HepG2 (cell line): ENCODE results near the gene ERCC6. TPM values are rescaled to one million over a fixed set of nuclear protein-coding genes. Genes with fewer than 3 reads are reported as not detected.

Experiments
- ATAC-seq: fragments of 200-7000 bp; cut with Tn5 transposase; 3 replicates; pipeline ENCODE4 v1.9.1; 2020; ENCODE audit warnings: mild to moderate bottlenecking, moderate library complexity
- BruUV-seq: library from RNA; stranded (reverse); fragments of 400-500 nt; replicated peaks from 2 replicates; lab custom pipeline; 2021; lab: Mats Ljungman, UMichigan
- CTCF ChIA-PET: fragments of 300-600 bp; formaldehyde crosslinking; extraction: SDS; loops from one replicate; lab custom pipeline; 2021; ENCODE audit warnings: low total read pairs, inconsistent platforms, low intra/inter-chr PET ratio; lab: Yijun Ruan, JAX
- POLR2A ChIA-PET: fragments of 350-600 bp; sonication (Branson Sonifier 250); formaldehyde crosslinking; loops from one replicate; lab custom pipeline; 2020; ENCODE audit warnings: antibody characterized with exemption, inconsistent platforms; lab: Yijun Ruan, JAX
- DNase-seq: peaks from one replicate; pipeline ENCODE4 v3.0.0-alpha.2; 2015; ENCODE audit warnings: low spot score
- FAIRE-seq: peaks from 3 replicates; lab custom pipeline; 2011; peaks lifted over from hg19 to GRCh38; lab: Jason Lieb, UNC
- H2AFZ ChIP-seq: one replicate; pipeline ENCODE4 v1.6.1; 2011; ENCODE audit warnings: low read length, inconsistent platforms
- H3K27ac ChIP-seq: fragments of 300-600 bp; 3 replicates; pipeline ENCODE4 v1.8.0; 2011; ENCODE audit warnings: mixed run types, mild to moderate bottlenecking, mixed read lengths, low read length, inconsistent platforms; ENCODE audit not compliant: insufficient read depth; ENCODE audit errors: extremely low read length
- H3K27me3 ChIP-seq, 2 experiments: fragments of 200-600 bp in 1 of 2; 2 replicates in 1 of 2; 3 replicates in 1 of 2; pipeline versions ENCODE4 v1.6.0 to v1.8.0; 2011; ENCODE audit warnings: low read length in 2 of 2, mild to moderate bottlenecking in 2 of 2, moderate library complexity in 2 of 2, inconsistent platforms in 1 of 2; ENCODE audit not compliant: insufficient read depth in 2 of 2, control insufficient read depth in 1 of 2
- H3K36me3 ChIP-seq, 2 experiments: fragments of 200-600 bp in 1 of 2; replicated peaks in 1 of 2; 2 replicates in 1 of 2; 3 replicates in 1 of 2; pipeline versions ENCODE4 v1.5.1 to v1.8.0; 2011; ENCODE audit warnings: low read length in 2 of 2, inconsistent platforms in 1 of 2; ENCODE audit not compliant: insufficient read depth in 2 of 2, control insufficient read depth in 1 of 2
- H3K4me1 ChIP-seq: 2 replicates; pipeline ENCODE4 v1.5.1; 2012; ENCODE audit warnings: low read length, inconsistent platforms; ENCODE audit not compliant: insufficient read depth
- H3K4me2 ChIP-seq: 2 replicates; pipeline ENCODE4 v1.6.0; 2011; ENCODE audit warnings: low read depth, low read length, inconsistent platforms
- H3K4me3 ChIP-seq, 3 experiments: fragments of 200-600 bp in 1 of 3; sonication (generic), shearing (Covaris generic) in 1 of 3; replicated peaks in 1 of 3; 2 replicates each; pipeline ENCODE4 v1.5.1; 2011 to 2016; ENCODE audit warnings: low read length in 3 of 3, inconsistent platforms in 2 of 3, low read depth in 2 of 3, mild to moderate bottlenecking in 2 of 3, control low read depth in 1 of 3, mixed read lengths in 1 of 3; ENCODE audit not compliant: insufficient read depth in 1 of 3
- H3K79me2 ChIP-seq: one replicate; pipeline ENCODE4 v1.6.1; 2011; ENCODE audit warnings: low read length, inconsistent platforms; ENCODE audit not compliant: insufficient read depth
- H3K9ac ChIP-seq: 2 replicates; pipeline ENCODE4 v1.6.0; 2011; ENCODE audit warnings: mild to moderate bottlenecking, low read depth, low read length, inconsistent platforms; ENCODE audit not compliant: insufficient read depth
- H3K9me3 ChIP-seq: 2 replicates; pipeline ENCODE4 v1.5.1; 2012; ENCODE audit warnings: mild to moderate bottlenecking, low read length
- H4K20me1 ChIP-seq: 2 replicates; pipeline ENCODE4 v1.6.0; 2011; ENCODE audit warnings: inconsistent platforms, mild to moderate bottlenecking, low read length, moderate library complexity; ENCODE audit not compliant: insufficient read depth
- HCFC1 ChIP-seq: fragments of 150-350 bp; IDR thresholded peaks from 2 replicates; pipeline ENCODE4 v1.6.1; 2014; ENCODE audit warnings: low read depth, low read length
- HDAC1 ChIP-seq: sonication (generic); formaldehyde crosslinking; IDR thresholded peaks from 2 replicates; pipeline ENCODE4 v1.5.1; 2020; ENCODE audit warnings: mild to moderate bottlenecking, missing genetic modification reagents
- KAT7 ChIP-seq: IDR thresholded peaks from 2 replicates; pipeline ENCODE4 v1.6.1; 2018; ENCODE audit warnings: borderline replicate concordance, missing compliant biosample characterization
- NONO ChIP-seq, 2 experiments: fragments of 450-650 bp in 1 of 2; sonication (generic) in 1 of 2; formaldehyde crosslinking in 1 of 2; IDR thresholded peaks in 1 of 2; conservative IDR thresholded peaks in 1 of 2; 2 replicates each; pipeline versions ENCODE4 v1.6.1 to v1.8.0; 2017 to 2022; ENCODE audit warnings: mild to moderate bottlenecking in 1 of 2, missing genetic modification reagents in 1 of 2, moderate library complexity in 1 of 2
- PAWR ChIP-seq: sonication (generic); formaldehyde crosslinking; IDR thresholded peaks from 2 replicates; pipeline ENCODE4 v1.4.0; 2020; ENCODE audit warnings: missing genetic modification reagents, mild to moderate bottlenecking, borderline replicate concordance
- PHF5A ChIP-seq: IDR thresholded peaks from one replicate; pipeline ENCODE4 v1.6.1; 2018; ENCODE audit warnings: low read depth, missing genetic modification reagents; ENCODE audit not compliant: unreplicated experiment
- ZBTB3 ChIP-seq: sonication (generic); formaldehyde crosslinking; IDR thresholded peaks from 2 replicates; pipeline ENCODE4 v1.4.0; 2020; ENCODE audit warnings: low read depth, mild to moderate bottlenecking, moderate library complexity, missing genetic modification reagents, borderline replicate concordance
- ZNF460 ChIP-seq: sonication (generic); formaldehyde crosslinking; IDR thresholded peaks from 2 replicates; pipeline ENCODE4 v1.5.1; 2020; ENCODE audit warnings: missing genetic modification reagents, mild to moderate bottlenecking, borderline replicate concordance
- ZNF660 ChIP-seq: sonication (generic); formaldehyde crosslinking; IDR thresholded peaks from 2 replicates; pipeline ENCODE4 v1.5.1; 2020; ENCODE audit warnings: mild to moderate bottlenecking, low read depth, missing genetic modification reagents, borderline replicate concordance
- ZNF737 ChIP-seq: sonication (generic); formaldehyde crosslinking; IDR thresholded peaks from 2 replicates; pipeline ENCODE4 v1.5.0; 2020; ENCODE audit warnings: missing genetic modification reagents, mild to moderate bottlenecking, borderline replicate concordance
- ZNF776 ChIP-seq: sonication (generic); formaldehyde crosslinking; IDR thresholded peaks from 2 replicates; pipeline ENCODE4 v1.4.0; 2020; ENCODE audit warnings: mild to moderate bottlenecking, missing genetic modification reagents
- ZNF790 ChIP-seq: sonication (generic); formaldehyde crosslinking; IDR thresholded peaks from 2 replicates; pipeline ENCODE4 v1.8.0; 2022; ENCODE audit warnings: missing genetic modification reagents, mild to moderate bottlenecking, borderline replicate concordance
- WGBS: methylation state at CpG from one replicate; pipeline ENCODE4 v1.1.6; 2017; ENCODE audit warnings: low lambda C conversion rate; 5-methylcytosine and 5-hydroxymethylcytosine counted together
- in situ Hi-C: cut with HindIII; loops from 2 replicates; pipeline ENCODE4 v1.10.0; 2017; ENCODE audit warnings: low pct_unique_long_range_greater_than_20kb; ENCODE audit not compliant: extremely low pct_ligation_motif_present
- intact Hi-C: fragments of 100-400 bp; cut with micrococcal nuclease; formaldehyde crosslinking; loops from one replicate; pipeline ENCODE4 v1.10.0; 2022; ENCODE audit not compliant: unreplicated experiment
- polyA plus RNA-seq, 8 experiments: library from polyadenylated mRNA; depleted of rRNA in 3 of 8; stranded (reverse) in 7 of 8; unstranded in 1 of 8; fragments of >200 nt; fragmentation: Illumina TruSeq in 4 of 8; extraction: Trizol in 4 of 8; gene quantifications; 2 replicates each; pipeline versions ENCODE4 v1.2.1 to v1.2.3, GENCODE V29; 2011 to 2016; ENCODE audit warnings: low read depth in 4 of 8, missing spikeins in 1 of 8, mixed read lengths in 1 of 8; ENCODE audit not compliant: insufficient read depth in 1 of 8
- total RNA-seq, 5 experiments: library from RNA; depleted of rRNA; stranded (reverse); fragments of >200 nt; fragmentation: Illumina TruSeq; extraction: Trizol; gene quantifications; 2 replicates each; pipeline ENCODE4 v1.2.3, GENCODE V29; 2016; ENCODE audit warnings: low read depth in 1 of 5
- TF ChIP-seq, protein P1 (sequence below): sonication (generic); formaldehyde crosslinking; IDR thresholded peaks from 2 replicates; pipeline ENCODE4 v1.5.0; 2020; ENCODE audit warnings: mild to moderate bottlenecking, missing genetic modification reagents
- TF ChIP-seq, protein P2 (sequence below): sonication (generic); formaldehyde crosslinking; IDR thresholded peaks from 2 replicates; pipeline ENCODE4 v1.5.0; 2020; ENCODE audit warnings: missing genetic modification reagents
- TF ChIP-seq, protein P3 (sequence below): sonication (generic); formaldehyde crosslinking; IDR thresholded peaks from 2 replicates; pipeline ENCODE4 v1.4.0; 2020; ENCODE audit warnings: missing genetic modification reagents, borderline replicate concordance
- TF ChIP-seq, protein P4 (sequence below): sonication (generic); formaldehyde crosslinking; IDR thresholded peaks from 2 replicates; pipeline ENCODE4 v1.4.0; 2020; ENCODE audit warnings: low read depth, mild to moderate bottlenecking, missing genetic modification reagents

ERCC6 gene
- total and polyA plus RNA-seq, 2 of the 13 experiments (the other 11 are each of a cell fraction or from before 2014, with no cell fraction given), result 5.1 to 9.8 TPM

DNA sequence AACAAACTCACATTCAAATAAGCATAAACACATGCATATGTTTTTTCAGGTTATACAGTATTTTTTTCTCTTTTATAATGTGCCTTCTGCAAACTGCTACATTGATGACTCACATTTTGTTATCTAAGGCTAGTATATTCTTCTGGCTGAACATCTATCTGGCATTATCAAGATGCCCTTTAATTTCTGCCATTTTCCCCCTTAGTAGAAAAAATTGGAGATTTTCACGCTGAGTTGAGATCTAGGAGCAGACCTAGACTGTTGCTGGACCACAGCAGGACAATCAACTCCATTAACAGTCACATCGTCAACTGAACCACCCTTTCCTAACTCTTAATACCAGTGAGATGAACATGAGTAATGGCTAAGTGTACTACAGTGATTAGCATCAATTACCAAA, 41.6 kb downstream of the ERCC6 start (continued):
- TF ChIP-seq, protein P1, sequence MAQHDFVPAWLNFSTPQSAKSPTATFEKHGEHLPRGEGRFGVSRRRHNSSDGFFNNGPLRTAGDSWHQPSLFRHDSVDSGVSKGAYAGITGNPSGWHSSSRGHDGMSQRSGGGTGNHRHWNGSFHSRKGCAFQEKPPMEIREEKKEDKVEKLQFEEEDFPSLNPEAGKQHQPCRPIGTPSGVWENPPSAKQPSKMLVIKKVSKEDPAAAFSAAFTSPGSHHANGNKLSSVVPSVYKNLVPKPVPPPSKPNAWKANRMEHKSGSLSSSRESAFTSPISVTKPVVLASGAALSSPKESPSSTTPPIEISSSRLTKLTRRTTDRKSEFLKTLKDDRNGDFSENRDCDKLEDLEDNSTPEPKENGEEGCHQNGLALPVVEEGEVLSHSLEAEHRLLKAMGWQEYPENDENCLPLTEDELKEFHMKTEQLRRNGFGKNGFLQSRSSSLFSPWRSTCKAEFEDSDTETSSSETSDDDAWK, result no peak
- TF ChIP-seq KAT7 (CRISPR knock-in tag), result no peak
- no peak for TF ChIP-seq ZNF660
- TF ChIP-seq PAWR (CRISPR knock-in tag), result no peak
- TF ChIP-seq HDAC1 (CRISPR knock-in tag), result no peak
- no peak for TF ChIP-seq ZNF737 (CRISPR knock-in tag)

DNA sequence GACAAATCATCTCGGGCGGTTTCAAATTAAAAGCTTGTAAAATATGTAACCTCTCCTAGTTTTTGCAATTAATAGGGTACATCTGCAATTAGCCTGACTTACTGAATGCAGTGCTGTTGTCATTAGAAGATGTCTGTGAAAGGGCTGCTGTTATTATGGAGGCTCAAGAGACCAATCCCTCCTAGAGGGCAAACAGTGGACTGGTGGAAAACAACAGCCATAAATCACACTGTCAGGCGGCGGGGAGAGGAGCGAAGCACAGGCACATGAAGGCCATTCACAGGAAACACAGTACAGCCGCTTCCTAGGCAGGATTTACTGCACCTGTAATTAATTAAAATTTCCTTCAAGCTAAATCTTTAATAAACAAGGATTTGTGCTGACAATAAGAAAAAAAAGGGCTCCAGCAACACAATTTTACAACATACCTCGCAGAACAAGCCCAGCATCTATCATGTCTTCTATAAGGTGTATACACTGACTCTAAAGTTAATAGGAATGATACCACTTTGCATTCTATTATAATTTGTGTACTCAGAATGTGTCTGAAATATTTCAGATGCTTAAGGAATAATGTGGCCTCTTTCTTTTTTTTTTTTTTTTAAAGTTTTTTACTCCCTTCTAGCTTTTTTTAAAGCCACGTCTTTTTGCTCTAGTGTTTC, 50.7 kb downstream of the ERCC6 start:
- no peaks in the 10 kb centered on the region for H3K27me3 ChIP-seq
- ATAC-seq (no peak), FAIRE-seq (no peak), DNase-seq (no peak)
- no peak overlapping the region for H3K4me2 ChIP-seq
- no peak overlapping the region for H3K27ac ChIP-seq
- H3K4me3 ChIP-seq, result no peak overlapping the region
- no TSS peak for BruUV-seq
- no peaks in the 10 kb centered on the region for H3K9me3 ChIP-seq
- H2AFZ ChIP-seq, result no peak overlapping the region
- CTCF ChIA-PET, result no interaction called here
- in situ Hi-C loops, result no loop called here
- H3K79me2 ChIP-seq, result no peaks in the 10 kb centered on the region
- 95% methylated on average over 8 of the region's 8 CpGs for WGBS
- intact Hi-C loops, result no loop called here
- peaks cover 0 to 7% of the 10 kb centered on the region in 2 experiments; a peak in 1 of 5 replicates for H3K36me3 ChIP-seq
- POLR2A ChIA-PET, result no interaction called here
- no peak overlapping the region for H3K9ac ChIP-seq
- no peaks in the 10 kb centered on the region for H4K20me1 ChIP-seq
- no peaks in the 10 kb centered on the region for H3K4me1 ChIP-seq
- TF ChIP-seq ZNF790 (CRISPR knock-in tag) (no peak), HCFC1 (no peak), ZNF460 (CRISPR knock-in tag) (no peak), PHF5A (CRISPR knock-in tag) (no peak), ZNF776 (CRISPR knock-in tag) (no peak), NONO (IDR thresholded peaks at IDR 0.05) (no peak), NONO (CRISPR knock-in tag; conservative IDR thresholded peaks at IDR 0.05) (no peak), ZBTB3 (CRISPR knock-in tag) (no peak)
- TF ChIP-seq, protein P2, sequence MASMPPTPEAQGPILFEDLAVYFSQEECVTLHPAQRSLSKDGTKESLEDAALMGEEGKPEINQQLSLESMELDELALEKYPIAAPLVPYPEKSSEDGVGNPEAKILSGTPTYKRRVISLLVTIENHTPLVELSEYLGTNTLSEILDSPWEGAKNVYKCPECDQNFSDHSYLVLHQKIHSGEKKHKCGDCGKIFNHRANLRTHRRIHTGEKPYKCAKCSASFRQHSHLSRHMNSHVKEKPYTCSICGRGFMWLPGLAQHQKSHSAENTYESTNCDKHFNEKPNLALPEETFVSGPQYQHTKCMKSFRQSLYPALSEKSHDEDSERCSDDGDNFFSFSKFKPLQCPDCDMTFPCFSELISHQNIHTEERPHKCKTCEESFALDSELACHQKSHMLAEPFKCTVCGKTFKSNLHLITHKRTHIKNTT (CRISPR knock-in tag), result no peak
- TF ChIP-seq, protein P3, sequence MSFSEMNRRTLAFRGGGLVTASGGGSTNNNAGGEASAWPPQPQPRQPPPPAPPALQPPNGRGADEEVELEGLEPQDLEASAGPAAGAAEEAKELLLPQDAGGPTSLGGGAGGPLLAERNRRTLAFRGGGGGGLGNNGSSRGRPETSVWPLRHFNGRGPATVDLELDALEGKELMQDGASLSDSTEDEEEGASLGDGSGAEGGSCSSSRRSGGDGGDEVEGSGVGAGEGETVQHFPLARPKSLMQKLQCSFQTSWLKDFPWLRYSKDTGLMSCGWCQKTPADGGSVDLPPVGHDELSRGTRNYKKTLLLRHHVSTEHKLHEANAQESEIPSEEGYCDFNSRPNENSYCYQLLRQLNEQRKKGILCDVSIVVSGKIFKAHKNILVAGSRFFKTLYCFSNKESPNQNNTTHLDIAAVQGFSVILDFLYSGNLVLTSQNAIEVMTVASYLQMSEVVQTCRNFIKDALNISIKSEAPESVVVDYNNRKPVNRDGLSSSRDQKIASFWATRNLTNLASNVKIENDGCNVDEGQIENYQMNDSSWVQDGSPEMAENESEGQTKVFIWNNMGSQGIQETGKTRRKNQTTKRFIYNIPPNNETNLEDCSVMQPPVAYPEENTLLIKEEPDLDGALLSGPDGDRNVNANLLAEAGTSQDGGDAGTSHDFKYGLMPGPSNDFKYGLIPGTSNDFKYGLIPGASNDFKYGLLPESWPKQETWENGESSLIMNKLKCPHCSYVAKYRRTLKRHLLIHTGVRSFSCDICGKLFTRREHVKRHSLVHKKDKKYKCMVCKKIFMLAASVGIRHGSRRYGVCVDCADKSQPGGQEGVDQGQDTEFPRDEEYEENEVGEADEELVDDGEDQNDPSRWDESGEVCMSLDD (CRISPR knock-in tag), result no peak
- TF ChIP-seq, protein P4, sequence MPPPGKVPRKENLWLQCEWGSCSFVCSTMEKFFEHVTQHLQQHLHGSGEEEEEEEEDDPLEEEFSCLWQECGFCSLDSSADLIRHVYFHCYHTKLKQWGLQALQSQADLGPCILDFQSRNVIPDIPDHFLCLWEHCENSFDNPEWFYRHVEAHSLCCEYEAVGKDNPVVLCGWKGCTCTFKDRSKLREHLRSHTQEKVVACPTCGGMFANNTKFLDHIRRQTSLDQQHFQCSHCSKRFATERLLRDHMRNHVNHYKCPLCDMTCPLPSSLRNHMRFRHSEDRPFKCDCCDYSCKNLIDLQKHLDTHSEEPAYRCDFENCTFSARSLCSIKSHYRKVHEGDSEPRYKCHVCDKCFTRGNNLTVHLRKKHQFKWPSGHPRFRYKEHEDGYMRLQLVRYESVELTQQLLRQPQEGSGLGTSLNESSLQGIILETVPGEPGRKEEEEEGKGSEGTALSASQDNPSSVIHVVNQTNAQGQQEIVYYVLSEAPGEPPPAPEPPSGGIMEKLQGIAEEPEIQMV (CRISPR knock-in tag), result no peak
